Astrocyte (in vitro differentiated cells and primary cell): ENCODE data around the gene ABO. TPM values are rescaled to one million over a fixed set of nuclear protein-coding genes. Genes with fewer than 3 reads are reported as not detected.

Experiments used
- DNase-seq: peaks from one replicate; pipeline ENCODE4 v3.0.0-alpha.2; 2010; ENCODE audit warnings: low read depth
- FAIRE-seq: peaks from 2 replicates; lab custom pipeline; 2011; peaks lifted over from hg19 to GRCh38; lab: Jason Lieb, UNC
- H2AFZ ChIP-seq: 2 replicates; pipeline ENCODE4 v1.6.0; 2012; ENCODE audit warnings: low read depth, low read length, inconsistent platforms
- H3K27ac ChIP-seq: 2 replicates; pipeline ENCODE4 v1.5.1; 2011; ENCODE audit warnings: low read depth, low read length, inconsistent platforms
- H3K27me3 ChIP-seq: 2 replicates; pipeline ENCODE4 v1.6.0; 2011; ENCODE audit warnings: low read length, inconsistent platforms; ENCODE audit not compliant: insufficient read depth
- H3K36me3 ChIP-seq: 2 replicates; pipeline ENCODE4 v1.5.1; 2011; ENCODE audit warnings: low read length, inconsistent platforms; ENCODE audit not compliant: insufficient read depth
- H3K4me1 ChIP-seq: 2 replicates; pipeline ENCODE4 v1.5.1; 2011; ENCODE audit warnings: low read length, inconsistent platforms; ENCODE audit not compliant: insufficient read depth
- H3K4me2 ChIP-seq: 2 replicates; pipeline ENCODE4 v1.6.0; 2012; ENCODE audit warnings: low read length, inconsistent platforms
- H3K4me3 ChIP-seq: 2 replicates; pipeline ENCODE4 v1.5.1; 2011; ENCODE audit warnings: low read depth, mild to moderate bottlenecking, low read length, inconsistent platforms; ENCODE audit not compliant: insufficient read depth
- H3K79me2 ChIP-seq: 2 replicates; pipeline ENCODE4 v1.6.0; 2012; ENCODE audit warnings: mild to moderate bottlenecking, low read length, inconsistent platforms; ENCODE audit not compliant: insufficient read depth
- H3K9ac ChIP-seq: 2 replicates; pipeline ENCODE4 v1.6.0; 2012; ENCODE audit warnings: mild to moderate bottlenecking, low read length, inconsistent platforms
- H3K9me3 ChIP-seq: 2 replicates; pipeline ENCODE4 v1.5.1; 2012; ENCODE audit warnings: low read depth, mild to moderate bottlenecking, low read length, inconsistent platforms; ENCODE audit not compliant: insufficient read depth
- H4K20me1 ChIP-seq: 2 replicates; pipeline ENCODE4 v1.6.0; 2012; ENCODE audit warnings: low read length, inconsistent platforms; ENCODE audit not compliant: insufficient read depth
- H3K27ac Mint-ChIP-seq: one replicate; pipeline ENCODE4 v1.8.0; 2021; ENCODE audit warnings: mild to moderate bottlenecking, mixed read lengths; ENCODE audit not compliant: unreplicated experiment
- H3K27me3 Mint-ChIP-seq: one replicate; pipeline ENCODE4 v1.8.0; 2021; ENCODE audit warnings: low read depth, mixed read lengths; ENCODE audit not compliant: unreplicated experiment
- H3K36me3 Mint-ChIP-seq: one replicate; pipeline ENCODE4 v1.8.0; 2021; ENCODE audit warnings: low read depth, mixed read lengths; ENCODE audit not compliant: unreplicated experiment
- H3K4me1 Mint-ChIP-seq: one replicate; pipeline ENCODE4 v1.8.0; 2021; ENCODE audit warnings: low read depth, mixed read lengths; ENCODE audit not compliant: unreplicated experiment
- H3K4me3 Mint-ChIP-seq: one replicate; pipeline ENCODE4 v1.8.0; 2021; ENCODE audit warnings: mild to moderate bottlenecking, moderate library complexity, mixed read lengths; ENCODE audit not compliant: unreplicated experiment
- H3K9me3 Mint-ChIP-seq: one replicate; pipeline ENCODE4 v1.8.0; 2021; ENCODE audit warnings: mild to moderate bottlenecking, mixed read lengths; ENCODE audit not compliant: unreplicated experiment
- EZH2 ChIP-seq: IDR thresholded peaks from 2 replicates; pipeline ENCODE4 v1.6.1; 2012; ENCODE audit warnings: mild to moderate bottlenecking, low read length, inconsistent platforms; ENCODE audit not compliant: insufficient read depth
- total RNA-seq: library from RNA; stranded (reverse); gene quantifications from 2 replicates; pipeline ENCODE4 v1.2.1, GENCODE V29; 2021
- TF ChIP-seq, protein P1 (sequence below): IDR thresholded peaks from 2 replicates; pipeline ENCODE4 v1.5.1; 2011; ENCODE audit warnings: low read depth, mild to moderate bottlenecking, inconsistent platforms, low read length, moderate library complexity; ENCODE audit not compliant: insufficient read depth

ABO gene
- total RNA-seq, 1 donor from 2014 or later, result not detected

GRCh38 chr9:133305731-133306130 is 30.7 kb upstream of the ABO start:
- Histone ChIP-seq H3K27me3 (peaks cover 3% of the 10 kb centered on the region), H3K9me3 (no peaks in the 10 kb centered on the region), H3K4me3 (no peak overlapping the region), H2AFZ (no peak overlapping the region), H4K20me1 (no peaks in the 10 kb centered on the region), H3K36me3 (no peaks in the 10 kb centered on the region), H3K4me1 (no peaks in the 10 kb centered on the region), H3K9ac (no peak overlapping the region), H3K27ac (no peak overlapping the region), H3K79me2 (no peaks in the 10 kb centered on the region), H3K4me2 (no peak overlapping the region)
- H3K27me3 Mint-ChIP-seq, result peaks cover 41% of the 10 kb centered on the region
- no peak overlapping the region for H3K27ac Mint-ChIP-seq
- no peaks in the 10 kb centered on the region for H3K36me3 Mint-ChIP-seq
- FAIRE-seq, result no peak
- H3K9me3 Mint-ChIP-seq, result peaks cover 8% of the 10 kb centered on the region
- TF ChIP-seq, protein P1, sequence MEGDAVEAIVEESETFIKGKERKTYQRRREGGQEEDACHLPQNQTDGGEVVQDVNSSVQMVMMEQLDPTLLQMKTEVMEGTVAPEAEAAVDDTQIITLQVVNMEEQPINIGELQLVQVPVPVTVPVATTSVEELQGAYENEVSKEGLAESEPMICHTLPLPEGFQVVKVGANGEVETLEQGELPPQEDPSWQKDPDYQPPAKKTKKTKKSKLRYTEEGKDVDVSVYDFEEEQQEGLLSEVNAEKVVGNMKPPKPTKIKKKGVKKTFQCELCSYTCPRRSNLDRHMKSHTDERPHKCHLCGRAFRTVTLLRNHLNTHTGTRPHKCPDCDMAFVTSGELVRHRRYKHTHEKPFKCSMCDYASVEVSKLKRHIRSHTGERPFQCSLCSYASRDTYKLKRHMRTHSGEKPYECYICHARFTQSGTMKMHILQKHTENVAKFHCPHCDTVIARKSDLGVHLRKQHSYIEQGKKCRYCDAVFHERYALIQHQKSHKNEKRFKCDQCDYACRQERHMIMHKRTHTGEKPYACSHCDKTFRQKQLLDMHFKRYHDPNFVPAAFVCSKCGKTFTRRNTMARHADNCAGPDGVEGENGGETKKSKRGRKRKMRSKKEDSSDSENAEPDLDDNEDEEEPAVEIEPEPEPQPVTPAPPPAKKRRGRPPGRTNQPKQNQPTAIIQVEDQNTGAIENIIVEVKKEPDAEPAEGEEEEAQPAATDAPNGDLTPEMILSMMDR, result no peak
- TF ChIP-seq EZH2, result no peak
- DNase-seq, result no peak
- no peak overlapping the region for H3K4me3 Mint-ChIP-seq
- H3K4me1 Mint-ChIP-seq, result no peaks in the 10 kb centered on the region

DNA sequence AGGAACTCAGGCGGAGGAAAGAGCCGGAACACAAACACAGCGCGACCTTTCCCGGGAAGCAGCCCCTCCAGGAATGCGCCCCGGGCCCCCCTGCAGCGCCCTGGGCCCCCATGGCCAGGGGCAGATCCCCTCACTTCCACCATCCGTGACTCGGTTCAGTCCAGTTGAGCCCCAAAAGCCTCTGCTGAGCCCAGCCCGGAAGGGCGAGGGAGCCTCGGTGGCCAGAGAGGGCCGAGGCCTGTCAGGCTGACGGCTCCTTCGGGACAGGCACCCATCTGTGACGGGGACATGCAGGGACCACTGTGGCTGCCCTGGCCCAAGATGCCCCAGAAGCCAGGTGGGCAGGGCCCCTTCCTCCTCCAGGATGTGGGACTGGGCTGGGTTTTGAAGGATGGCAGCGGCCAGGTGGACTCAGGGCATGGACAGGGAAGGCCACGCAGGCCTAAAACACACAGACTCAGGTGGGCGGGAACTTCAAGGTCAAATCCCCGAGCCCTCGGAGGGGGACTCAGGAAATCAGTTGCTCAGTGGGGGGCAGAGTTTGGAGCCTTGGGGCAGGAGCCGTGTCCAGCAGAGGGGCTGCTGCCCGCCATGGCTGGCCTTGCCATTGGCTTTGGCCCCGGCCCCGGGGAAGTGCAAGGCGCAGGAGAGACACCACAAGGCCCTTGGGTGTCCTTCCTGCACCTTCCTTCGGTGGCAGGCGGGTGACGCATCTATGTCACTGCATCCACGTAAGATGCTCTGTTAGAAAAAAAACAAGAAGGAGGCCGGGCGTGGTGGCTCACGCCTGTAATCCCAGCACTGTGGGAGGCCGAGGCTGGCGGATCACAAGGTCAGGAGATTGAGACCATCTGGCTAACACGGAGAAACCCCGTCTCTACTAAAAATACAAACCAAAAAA is 29.7 kb upstream of the ABO start:
- H3K27ac Mint-ChIP-seq, result no peak overlapping the region
- no peaks in the 10 kb centered on the region for H3K36me3 Mint-ChIP-seq
- no peak overlapping the region for H2AFZ ChIP-seq
- no peaks in the 10 kb centered on the region for H3K9me3 ChIP-seq
- no peaks in the 10 kb centered on the region for H3K4me1 ChIP-seq
- no peaks in the 10 kb centered on the region for H3K4me1 Mint-ChIP-seq
- H4K20me1 ChIP-seq, result no peaks in the 10 kb centered on the region
- H3K9ac ChIP-seq, result no peak overlapping the region
- H3K79me2 ChIP-seq, result no peaks in the 10 kb centered on the region
- H3K4me2 ChIP-seq, result no peak overlapping the region
- peaks cover 5% of the 10 kb centered on the region for H3K9me3 Mint-ChIP-seq
- no peak overlapping the region for H3K4me3 Mint-ChIP-seq
- TF ChIP-seq, protein P1, result no peak
- no peak overlapping the region for H3K27ac ChIP-seq
- DNase-seq, result no peak
- H3K27me3 ChIP-seq, result peaks cover 3% of the 10 kb centered on the region
- no peak overlapping the region for H3K4me3 ChIP-seq
- FAIRE-seq, result no peak
- H3K36me3 ChIP-seq, result no peaks in the 10 kb centered on the region
- peaks cover 39% of the 10 kb centered on the region for H3K27me3 Mint-ChIP-seq

DNA sequence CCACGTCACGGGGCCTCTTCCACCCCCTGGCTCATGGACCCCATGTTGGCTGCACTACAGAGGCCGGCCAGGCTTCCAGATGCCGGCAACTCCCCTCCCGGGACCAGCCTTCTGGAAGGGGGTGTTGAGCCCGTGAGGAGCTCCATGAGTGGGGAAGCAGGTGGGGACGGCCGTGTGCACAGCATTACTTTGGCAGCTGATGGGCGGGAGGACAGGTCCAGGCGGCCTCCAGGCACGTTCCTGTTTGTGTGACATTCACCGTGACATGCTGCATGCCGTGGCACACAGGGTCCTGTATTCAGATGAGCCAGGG is 29.1 kb upstream of the ABO start:
- H3K9me3 ChIP-seq, result no peaks in the 10 kb centered on the region
- H3K27me3 ChIP-seq, result peaks cover 3% of the 10 kb centered on the region
- Mint-ChIP-seq H3K4me1 (no peaks in the 10 kb centered on the region), H3K9me3 (peaks cover 7% of the 10 kb centered on the region), H3K27ac (no peak overlapping the region), H3K4me3 (no peak overlapping the region), H3K27me3 (peaks cover 38% of the 10 kb centered on the region), H3K36me3 (no peaks in the 10 kb centered on the region)
- H3K27ac ChIP-seq, result no peak overlapping the region
- H3K4me2 ChIP-seq, result no peak overlapping the region
- TF ChIP-seq, protein P1, result no peak
- TF ChIP-seq EZH2, result no peak
- FAIRE-seq (no peak), DNase-seq (no peak)
- H3K4me3 ChIP-seq, result no peak overlapping the region
- H2AFZ ChIP-seq, result no peak overlapping the region
- H3K4me1 ChIP-seq, result no peaks in the 10 kb centered on the region
- no peaks in the 10 kb centered on the region for H3K36me3 ChIP-seq
- no peaks in the 10 kb centered on the region for H3K79me2 ChIP-seq
- H3K9ac ChIP-seq, result no peak overlapping the region
- no peaks in the 10 kb centered on the region for H4K20me1 ChIP-seq
